ENCODE measurements around the gene POLR3H.
A peak's percentile ranks its signal among the peaks of the same experiment; 100 is the strongest.

Gene POLR3H

DNA sequence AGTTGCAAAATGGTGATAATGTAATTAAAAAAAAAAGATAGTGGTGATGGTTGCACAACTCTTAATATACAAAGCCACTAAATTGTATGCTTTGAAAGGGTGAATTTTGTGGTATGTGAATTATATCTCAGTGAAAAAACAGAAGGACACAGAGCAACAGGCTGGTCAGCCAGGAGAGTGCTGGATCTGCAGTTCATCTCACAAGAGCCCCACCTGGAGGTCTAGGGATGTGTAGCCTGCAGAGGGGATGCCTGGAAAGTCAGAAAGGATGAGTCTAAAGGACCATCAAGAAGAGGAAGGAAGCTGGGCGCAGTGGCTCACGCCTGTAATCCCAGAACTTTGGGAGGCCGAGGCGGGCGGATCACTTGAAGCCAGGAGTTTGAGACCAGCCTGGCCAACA is 9.0 kb downstream of the POLR3H start:
- no peak for DNase-seq (ENCODE audit: low spot score)

DNA sequence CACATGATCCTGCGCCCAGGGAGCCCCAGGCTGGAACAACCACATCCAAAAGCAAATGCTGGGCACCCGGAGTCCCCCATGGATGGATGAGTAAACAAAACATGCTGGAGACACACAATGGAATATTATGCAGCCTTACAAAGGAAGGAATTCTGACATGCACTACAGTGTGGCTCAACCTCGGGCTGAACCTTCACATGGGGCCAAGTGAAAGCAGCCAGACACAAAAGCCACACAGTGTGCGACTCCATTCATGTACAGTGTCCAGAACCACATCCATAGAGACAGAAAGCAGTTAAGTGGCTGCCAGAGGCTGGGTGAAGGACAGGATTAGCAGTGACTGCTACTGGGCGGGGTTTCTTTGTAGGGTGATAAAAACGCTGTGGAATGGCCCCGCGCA is 10.1 kb downstream of the POLR3H start:
- DNase-seq (ENCODE audit: low spot score) = no peak

DNA sequence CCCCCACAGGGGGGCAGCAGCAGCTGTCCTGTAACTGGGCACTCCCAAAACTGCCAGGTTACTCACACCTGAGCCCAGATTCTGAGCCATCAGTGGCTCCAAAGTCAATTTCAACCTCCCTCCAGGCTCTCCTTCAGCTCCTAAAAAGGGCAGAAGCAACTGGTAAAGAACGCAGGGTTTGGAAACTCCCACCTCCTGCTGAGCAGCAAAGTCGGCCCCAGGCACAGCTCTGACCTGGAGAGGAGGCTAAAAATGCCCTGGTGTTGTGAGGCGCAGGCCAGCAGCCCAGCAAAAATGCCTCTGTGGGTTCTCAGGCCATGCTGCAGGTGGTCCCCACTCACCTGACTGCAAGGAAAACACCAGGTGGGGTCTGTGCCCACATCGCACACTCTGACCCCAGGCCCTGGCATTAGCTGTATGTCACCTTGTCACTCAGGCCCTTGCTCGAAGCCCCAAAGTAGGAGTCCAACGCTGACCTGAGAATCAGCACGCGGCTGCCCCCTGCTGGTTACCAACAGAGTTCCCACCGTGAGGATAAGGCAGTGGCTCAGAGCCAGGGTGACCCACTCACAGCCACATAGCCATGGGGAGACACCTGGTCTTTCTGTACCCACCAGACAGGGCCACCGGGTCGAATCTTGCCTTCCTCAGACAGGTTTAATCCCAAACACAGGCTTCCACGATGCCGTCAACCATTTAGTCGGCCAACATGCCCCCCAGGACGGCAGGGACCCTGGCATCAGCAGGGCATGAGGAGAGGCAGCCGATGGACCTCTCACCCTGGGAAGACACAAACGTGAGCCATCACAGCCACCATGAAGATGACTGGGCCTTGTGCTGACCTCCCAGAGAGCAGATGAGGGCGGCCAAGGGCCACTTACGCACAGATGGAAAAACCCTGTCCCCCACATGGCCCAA is 11.1 kb downstream of the POLR3H start:
- peak; percentile 30 for DNase-seq (ENCODE audit: low spot score)

DNA sequence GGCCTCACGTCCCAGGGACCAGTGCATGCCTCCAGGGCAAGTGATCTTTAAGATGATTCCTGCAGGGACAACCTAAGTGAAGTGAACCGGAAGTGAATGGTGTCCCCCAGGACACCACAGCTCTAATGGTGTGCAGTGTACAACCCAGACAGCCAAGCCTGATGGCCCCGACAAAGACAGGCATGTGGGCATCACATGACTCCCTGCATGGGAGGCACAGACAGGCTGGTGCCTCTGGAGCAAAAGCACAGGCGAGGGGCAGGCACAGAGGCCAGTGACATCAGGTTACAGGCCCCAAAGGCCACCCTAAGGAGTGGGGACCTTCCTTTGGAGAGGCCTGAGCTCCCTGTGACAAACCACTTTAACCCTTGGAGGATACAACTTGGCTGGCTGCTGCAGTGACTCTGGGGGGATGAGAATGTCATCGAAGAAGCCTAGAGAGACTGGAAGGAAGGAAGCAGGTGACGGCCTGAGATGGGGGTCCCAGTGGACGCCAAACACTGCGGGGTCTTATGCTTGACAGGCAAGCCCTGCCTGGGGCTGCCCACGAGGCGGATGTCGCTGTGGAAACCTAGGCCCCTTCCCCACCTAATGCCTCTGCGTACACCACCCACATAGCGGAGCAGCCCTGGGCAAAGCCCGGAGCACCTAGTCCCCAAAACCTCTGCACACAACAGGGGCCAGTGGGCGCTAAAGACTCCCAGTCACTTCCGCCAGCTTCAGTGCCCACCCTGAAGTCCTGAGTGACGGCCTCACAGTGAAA is 12.4 kb downstream of the POLR3H start:
- no peak for DNase-seq (ENCODE audit: low spot score)

DNA sequence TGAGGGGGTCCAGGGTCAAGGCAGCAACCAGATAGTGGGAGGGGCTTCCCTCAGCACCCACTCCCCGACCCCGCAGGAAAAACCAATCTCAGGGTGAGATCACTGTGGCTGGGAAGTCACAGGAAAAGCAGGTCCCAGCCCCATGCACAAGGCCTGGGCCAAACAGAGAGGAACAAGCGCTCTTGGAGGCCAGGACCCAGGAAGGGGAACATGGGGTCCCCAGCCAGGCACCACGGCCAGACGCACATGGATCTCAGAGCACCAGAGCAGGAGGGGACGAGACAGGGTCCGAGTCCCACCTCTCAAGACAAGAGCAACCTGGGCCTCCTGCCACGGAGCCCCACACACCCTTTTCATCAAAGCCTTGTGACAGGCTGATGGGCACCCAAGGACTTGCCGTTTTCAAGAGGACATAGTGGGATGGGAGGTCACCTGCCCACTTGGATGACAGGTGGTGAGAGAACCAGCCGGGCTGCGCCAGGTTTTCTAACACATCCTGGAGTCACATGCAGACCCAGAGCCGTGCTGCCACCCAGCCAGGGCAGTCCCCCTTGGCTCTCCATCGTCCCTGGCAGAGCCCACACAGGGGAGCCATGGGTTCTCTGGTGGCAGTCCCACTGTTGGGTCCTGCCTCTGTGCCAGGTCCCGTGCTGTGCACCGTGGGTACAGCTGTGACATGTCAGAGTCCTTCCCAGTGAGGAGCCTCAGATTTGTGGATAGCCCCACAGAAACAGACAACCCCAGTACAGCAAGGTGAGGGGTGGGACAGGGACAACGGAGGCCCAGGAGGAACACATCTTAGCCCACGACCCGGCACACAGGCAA is 13.2 kb downstream of the POLR3H start:
- no peak for DNase-seq (ENCODE audit: low spot score)

DNA sequence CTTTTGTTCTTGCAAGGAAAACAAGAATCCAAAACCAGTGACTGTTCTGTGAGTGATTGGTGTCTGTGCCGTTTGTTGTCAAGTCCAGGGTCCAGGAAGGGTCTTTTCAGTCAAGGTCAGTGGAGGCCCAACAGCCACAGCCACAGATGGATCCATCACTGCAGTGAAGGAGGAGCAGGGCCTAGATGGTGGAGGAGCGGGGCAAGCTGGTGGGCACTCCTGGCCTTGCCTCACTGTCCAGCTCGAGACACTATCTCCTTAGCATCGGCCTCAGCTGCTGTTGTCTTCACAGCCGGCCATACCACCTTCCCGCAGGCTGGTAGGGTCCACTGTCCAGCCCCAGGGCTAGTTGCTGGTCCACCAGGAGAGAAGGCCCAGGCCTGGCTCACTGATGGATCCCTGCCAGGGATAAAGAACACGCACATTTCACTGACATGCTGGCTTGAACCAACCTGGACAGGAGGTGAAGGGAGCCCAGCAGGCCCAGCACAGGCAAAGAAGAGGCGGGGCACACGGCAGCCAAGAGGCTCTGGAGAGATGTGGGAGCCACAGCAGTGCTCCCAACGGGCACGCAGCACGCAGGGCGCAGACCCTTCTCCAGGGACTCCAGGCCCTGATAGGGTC is 15.2 kb downstream of the POLR3H start:
- DNase-seq (ENCODE audit: low spot score) = no peak

DNA sequence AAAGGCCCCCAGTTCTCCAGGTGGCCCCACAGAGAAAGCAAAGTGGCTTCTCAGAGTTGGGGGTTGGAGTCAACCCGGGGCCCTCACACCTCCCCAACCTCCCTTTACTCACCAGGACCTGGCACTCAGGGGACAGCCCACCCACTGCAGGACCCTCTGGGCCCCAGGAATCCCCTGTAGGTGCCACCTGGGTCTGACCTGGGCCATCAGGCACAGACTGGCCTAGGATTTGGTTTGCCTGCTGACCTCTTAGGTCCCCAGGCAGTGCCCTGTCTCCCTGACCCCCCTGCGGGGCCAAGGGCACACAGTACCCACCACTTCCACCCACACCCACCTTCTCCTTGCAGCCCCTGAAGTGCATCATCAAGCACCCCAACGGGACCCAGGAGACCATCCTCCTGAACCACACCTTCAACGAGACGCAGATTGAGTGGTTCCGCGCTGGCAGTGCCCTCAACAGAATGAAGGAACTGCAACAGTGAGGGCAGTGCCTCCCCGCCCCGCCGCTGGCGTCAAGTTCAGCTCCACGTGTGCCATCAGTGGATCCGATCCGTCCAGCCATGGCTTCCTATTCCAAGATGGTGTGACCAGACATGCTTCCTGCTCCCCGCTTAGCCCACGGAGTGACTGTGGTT is 16.0 kb downstream of the POLR3H start:
- DNase-seq (ENCODE audit: low spot score) = no peak

DNA sequence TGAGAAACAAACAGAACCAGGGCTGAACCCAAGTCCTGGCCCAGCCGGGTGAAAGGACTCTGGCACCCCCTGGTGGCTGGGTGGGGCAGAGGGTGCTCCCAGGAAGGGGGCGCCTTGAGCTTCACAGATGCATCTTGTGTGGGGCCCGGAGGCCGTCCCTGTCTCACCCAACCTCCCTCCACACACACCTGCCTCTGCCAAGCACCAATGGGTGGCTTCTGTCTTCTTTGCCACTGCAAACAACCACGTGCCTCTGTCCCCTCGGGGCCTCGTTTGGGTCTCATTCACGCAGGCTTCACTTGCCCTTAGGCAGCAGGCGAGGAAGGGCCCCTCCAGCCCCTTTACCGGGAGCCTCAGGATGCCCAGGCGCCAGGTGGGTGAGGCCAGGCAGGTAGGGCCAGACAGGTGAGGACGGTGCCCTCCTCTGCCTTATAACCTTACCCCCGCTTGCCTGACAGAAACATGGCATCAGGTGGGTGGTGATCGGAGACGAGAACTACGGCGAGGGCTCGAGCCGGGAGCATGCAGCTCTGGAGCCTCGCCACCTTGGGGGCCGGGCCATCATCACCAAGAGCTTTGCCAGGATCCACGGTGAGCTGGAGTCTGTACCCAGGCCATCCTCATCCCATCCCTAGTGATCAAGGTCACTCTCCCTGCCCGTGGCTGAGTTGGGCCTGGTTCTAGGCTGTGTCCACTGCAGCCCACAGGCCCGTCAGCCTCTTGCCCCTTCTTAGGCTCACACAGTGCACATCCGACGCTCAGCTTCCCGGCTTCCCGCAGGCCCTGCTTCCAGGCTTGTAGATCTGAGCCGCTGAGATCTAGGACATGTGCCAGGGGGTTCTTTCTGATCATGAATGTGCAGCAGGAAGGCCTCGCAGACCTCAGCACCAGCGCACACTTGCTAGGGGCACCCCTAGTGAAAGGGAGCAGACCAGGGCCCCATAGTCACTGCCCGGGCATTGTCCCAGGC is 17.2 kb downstream of the POLR3H start:
- DNase-seq (ENCODE audit: low spot score) = no peak

DNA sequence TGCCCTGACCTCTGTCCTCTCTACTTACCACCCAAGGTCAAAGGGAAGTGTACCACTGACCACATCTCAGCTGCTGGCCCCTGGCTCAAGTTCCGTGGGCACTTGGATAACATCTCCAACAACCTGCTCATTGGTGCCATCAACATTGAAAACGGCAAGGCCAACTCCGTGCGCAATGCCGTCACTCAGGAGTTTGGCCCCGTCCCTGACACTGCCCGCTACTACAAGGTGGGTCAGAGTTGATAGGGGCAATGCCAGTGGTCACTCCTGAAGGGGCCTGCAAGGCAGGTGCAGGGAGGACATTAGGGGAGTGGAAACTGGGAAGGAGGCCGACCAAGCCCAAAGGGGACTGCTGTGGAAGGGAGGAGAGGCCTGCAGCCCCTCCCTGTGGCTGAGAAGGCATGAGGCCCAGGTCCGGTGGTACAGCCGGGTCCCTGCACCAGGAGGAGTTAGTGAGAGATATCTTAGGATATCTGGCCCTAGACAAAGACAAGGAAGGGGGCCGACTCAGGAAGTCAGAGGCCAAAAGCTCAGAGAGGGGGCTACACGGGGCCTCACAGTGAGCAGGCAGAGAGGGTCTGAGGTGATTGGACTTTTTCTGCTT is 17.9 kb downstream of the POLR3H start:
- no peak for DNase-seq (ENCODE audit: low spot score)

DNA sequence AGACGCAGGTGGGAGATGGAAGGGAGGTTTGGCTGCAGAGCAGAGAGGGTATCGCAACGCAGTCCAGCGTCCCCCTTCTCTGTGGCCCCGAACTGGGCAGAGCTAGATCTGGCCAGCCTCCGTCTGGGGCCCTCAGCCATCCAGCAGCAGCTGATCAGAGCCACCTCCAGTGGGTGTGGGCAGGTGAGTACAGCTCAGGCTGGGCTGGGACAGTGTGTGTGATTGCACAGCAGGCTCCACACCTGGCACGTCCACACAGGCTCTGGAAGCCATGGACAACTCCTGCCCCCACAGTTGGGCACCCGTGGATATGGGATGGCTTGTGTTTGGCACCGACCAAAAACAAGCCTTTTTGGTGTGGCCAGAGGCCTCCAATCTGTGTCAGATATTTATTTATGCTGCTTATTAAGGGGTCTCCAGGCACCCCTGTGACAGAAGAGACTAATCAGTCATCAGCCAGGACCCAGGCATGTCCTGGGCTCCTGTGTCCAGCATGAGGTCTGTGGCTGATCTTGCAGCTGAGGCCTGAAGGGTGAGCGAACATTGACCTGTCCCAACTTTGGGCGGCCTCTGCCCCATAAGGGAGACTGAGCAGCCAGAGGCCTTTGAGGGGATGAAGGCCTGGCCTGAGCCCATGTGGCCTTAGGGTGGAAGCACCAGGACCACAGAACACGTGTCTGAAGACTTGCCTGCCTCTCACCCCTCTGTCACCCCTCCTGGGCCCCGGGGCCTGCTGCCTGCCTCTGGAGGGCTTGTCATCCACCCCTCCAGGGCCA is 18.6 kb downstream of the POLR3H start:
- no peak for DNase-seq (ENCODE audit: low spot score)

DNA sequence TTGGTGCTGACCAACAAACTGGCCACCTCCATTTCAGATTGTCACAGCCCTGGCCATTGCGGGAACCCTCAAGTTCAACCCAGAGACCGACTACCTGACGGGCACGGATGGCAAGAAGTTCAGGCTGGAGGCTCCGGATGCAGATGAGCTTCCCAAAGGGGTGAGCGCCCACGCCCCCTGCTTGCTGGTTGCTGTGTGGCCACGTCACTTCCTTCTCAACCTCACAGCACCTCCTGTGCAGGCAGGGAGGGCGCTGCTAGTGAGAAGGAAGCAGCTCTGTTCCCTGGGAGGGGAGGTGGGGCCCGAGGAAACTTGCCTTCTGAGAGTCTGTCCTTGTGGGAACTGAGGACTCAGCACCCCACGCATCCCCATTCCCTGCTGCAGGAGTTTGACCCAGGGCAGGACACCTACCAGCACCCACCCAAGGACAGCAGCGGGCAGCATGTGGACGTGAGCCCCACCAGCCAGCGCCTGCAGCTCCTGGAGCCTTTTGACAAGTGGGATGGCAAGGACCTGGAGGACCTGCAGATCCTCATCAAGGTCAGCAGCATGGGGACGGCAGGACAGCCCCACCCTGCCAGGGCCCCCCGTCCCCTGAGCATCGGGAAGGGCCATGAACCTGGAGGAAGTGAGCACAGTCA is 19.3 kb downstream of the POLR3H start:
- DNase-seq (ENCODE audit: low spot score) = no peak

DNA sequence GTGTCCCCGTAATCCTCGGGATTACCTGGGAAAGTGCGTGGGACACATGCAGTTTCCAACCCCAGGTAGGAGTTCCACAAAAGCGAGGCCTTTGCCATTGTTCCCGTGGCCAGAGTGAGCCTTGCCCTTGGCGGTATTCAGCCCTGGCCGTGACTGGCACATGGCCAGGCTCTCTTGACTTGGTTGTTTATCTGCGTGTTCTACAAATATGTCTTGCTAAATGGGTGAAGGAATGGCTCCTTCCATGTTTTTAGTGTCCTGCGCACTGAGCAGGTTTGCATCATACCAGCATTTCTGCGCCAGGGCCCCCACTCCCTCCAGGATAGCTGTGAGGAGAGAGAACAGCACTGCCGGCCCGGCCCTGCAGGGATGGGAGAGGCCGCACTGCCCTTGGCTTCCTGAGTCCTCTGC is 20.0 kb downstream of the POLR3H start:
- no peak for DNase-seq (ENCODE audit: low spot score)

DNA sequence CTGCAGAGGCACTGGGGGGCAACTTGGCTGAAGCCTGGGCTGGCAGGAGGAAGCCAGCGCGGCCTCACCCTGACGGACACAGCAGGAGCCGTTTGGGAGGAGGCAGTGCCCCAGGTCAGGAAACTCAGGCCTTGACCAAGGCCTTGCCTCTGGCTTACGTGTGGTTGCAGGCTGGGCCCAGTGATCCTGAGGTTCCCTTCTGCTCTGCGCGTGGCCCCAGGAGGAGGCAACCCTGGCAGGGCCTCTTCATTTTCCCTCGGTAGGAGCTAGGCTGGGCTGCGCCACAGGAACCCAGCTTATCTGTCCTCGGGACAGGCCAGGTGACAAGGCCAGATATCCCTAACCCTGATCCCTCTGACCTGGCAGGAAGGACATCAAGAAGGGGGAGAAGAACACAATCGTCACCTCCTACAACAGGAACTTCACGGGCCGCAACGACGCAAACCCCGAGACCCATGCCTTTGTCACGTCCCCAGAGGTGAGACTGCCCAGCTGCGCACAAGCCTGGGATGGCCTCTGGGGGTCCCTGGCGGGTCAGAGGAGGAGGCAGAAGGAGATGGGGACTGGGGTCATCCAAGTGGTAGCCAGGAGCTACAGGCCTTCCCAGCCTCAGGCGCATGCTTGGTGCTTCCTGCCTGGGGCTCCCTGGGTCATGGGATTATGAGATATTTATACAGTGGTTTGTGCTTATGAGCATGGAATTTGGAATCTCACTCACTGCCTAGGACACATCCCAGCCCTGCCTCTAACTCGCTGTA is 20.6 kb downstream of the POLR3H start:
- no peak for DNase-seq (ENCODE audit: low spot score)

DNA sequence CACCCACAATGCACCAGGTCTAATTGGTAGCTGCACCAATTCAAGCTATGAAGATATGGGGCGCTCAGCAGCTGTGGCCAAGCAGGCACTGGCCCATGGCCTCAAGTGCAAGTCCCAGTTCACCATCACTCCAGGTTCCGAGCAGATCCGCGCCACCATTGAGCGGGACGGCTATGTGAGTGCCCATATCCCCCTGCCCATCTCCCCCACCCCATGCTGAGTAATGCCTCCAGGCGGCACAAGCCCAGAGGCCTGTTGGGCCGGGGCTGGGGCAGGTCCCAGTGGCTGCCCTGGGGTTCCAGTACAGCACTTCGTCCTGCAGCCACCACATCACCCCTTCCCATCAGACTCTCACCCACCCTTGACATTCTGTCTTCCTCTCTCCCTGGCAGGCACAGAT is 21.5 kb downstream of the POLR3H start:
- no peak for DNase-seq (ENCODE audit: low spot score)

DNA sequence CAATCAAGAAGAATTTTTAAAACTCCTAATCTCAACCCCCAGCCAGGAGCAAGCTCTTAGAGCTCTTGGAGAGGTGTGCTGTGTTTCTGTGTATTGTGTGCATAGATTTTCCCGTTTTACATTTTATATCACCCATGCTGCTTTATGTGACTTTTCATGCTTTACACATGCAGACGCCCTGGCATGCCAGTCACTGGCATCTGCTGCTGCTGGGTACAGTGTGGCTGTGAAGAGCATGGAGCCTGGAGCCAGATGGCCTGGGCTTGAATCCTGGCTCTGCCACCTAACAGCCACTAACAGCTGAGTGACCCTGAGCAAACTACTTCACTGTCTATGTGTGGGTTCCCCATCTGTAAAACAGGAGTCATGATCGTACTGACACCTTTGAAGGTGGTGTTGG is 23.1 kb downstream of the POLR3H start:
- DNase-seq (ENCODE audit: low spot score) = no peak

DNA sequence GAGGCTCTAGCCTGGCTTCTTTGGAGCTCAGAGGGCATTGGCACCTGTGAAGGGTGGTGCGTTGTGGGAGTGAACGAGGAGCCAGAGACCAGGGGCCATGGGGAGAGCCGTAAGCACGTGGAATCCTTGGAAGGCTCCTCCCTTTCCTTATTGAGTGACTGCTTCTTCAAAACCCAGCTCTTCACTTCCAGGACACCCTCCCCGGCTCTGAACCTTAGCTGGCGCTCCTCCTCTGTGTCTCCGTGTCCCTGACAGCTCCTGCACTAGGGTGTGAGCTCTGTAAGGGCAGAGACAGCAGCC is 26.3 kb downstream of the POLR3H start:
- DNase-seq (ENCODE audit: low spot score) = no peak

DNA sequence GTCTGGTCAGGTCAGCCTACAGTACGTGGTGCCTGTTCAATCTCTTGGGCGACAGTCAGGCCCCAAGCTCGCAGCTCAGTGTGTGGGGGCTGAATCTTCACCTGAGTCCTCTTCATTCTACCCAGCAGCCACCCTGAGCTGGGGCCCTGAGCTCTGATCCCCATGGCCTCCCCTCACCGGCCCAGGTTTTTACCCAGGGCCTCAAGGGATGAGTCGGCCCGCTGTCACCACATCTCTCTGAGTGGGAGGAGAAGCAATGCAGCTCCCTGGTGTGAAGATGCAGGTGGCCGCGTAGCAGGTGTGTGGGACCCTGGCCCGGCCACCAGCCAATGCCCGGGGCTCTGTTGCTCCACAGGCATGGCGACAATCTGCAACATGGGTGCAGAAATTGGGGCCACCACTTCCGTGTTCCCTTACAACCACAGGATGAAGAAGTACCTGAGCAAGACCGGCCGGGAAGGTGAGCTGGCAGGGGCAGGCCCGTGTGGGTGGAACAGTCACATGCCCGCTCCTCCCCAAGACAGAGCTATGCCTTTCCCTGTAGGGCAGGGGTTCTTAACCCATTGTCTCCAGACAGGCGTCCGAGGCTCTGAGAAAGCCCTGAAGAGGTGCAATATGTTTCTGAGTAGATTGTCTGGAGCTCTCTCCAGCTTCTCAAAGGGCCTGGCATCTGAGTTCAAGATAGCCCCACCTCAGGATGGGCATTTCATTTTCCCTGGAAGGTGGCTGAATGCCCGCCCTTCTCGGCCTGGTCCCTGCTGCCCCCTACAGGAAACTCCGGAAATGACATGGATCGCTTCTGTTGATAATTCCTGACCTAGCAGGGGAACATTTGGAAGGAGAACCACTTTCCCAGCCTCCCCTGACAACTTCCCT is 26.9 kb downstream of the POLR3H start:
- peak; percentile 19 for DNase-seq (ENCODE audit: low spot score)

Measured in SW480 (cell line).